H1 (cell line): Measurements from ENCODE around the gene LYPD6. TPM values are rescaled to one million over a fixed set of nuclear protein-coding genes. Genes with fewer than 3 reads are reported as not detected.

Experiments
- CTCF ChIA-PET: fragments of 300-600 bp; sonication (Branson Sonifier 250); formaldehyde crosslinking; loops from one replicate; lab custom pipeline; 2021; ENCODE audit not compliant: partially characterized antibody; lab: Charles Lee
- POLR2A ChIA-PET: fragments of 300-600 bp; sonication (Branson Sonifier 250); formaldehyde crosslinking; loops from one replicate; lab custom pipeline; 2021; ENCODE audit warnings: inconsistent platforms; ENCODE audit not compliant: partially characterized antibody; lab: Charles Lee
- DNase-seq, 2 experiments: peaks; one replicate each; pipeline versions ENCODE4 v3.0.0 to v3.0.0-alpha.2; 2010 to 2022; ENCODE audit warnings: low spot score in 2 of 2, low read depth in 1 of 2, mixed read lengths in 1 of 2
- FAIRE-seq: peaks from 2 replicates; lab custom pipeline; 2011; peaks lifted over from hg19 to GRCh38; lab: Jason Lieb, UNC
- H2AFZ ChIP-seq: 2 replicates; pipeline ENCODE4 v1.8.1; 2012; ENCODE audit warnings: low read length, inconsistent platforms
- H2AK5ac ChIP-seq: 2 replicates; pipeline ENCODE4 v1.6.1; 2013; ENCODE audit warnings: low read depth, low read length
- H2BK120ac ChIP-seq: replicated peaks from 2 replicates; pipeline ENCODE3; 2013; ENCODE audit warnings: low read depth, low read length, inconsistent platforms
- H2BK12ac ChIP-seq: 2 replicates; pipeline ENCODE4 v1.6.1; 2013; ENCODE audit warnings: low read depth, low read length
- H2BK15ac ChIP-seq: 2 replicates; pipeline ENCODE4 v1.6.1; 2013; ENCODE audit warnings: low read length
- H2BK20ac ChIP-seq: 2 replicates; pipeline ENCODE4 v1.6.1; 2013; ENCODE audit warnings: low read length
- H2BK5ac ChIP-seq: 2 replicates; pipeline ENCODE4 v1.6.1; 2013; ENCODE audit warnings: low read depth, low read length
- H3K14ac ChIP-seq: 2 replicates; pipeline ENCODE4 v1.6.1; 2013; ENCODE audit warnings: inconsistent platforms; ENCODE audit not compliant: insufficient read length
- H3K18ac ChIP-seq: 2 replicates; pipeline ENCODE4 v1.6.1; 2013; ENCODE audit warnings: low read length; ENCODE audit errors: extremely low read depth
- H3K23ac ChIP-seq: 2 replicates; pipeline ENCODE4 v1.6.1; 2013; ENCODE audit warnings: inconsistent platforms; ENCODE audit not compliant: insufficient read length
- H3K23me2 ChIP-seq: 2 replicates; pipeline ENCODE4 v1.6.1; 2013; ENCODE audit warnings: low read depth, low read length
- H3K27ac ChIP-seq: 2 replicates; pipeline ENCODE4 v1.6.1; 2011; ENCODE audit warnings: low read depth, low read length, inconsistent platforms
- H3K27me3 ChIP-seq, 4 experiments: replicated peaks in 1 of 4; 1 replicate in 1 of 4; 2 replicates in 3 of 4; pipeline versions ENCODE4 v1.6.1 to v1.8.1; 2011 to 2013; ENCODE audit warnings: low read length in 3 of 4, mild to moderate bottlenecking in 3 of 4, inconsistent platforms in 2 of 4, mixed read lengths in 2 of 4, moderate library complexity in 1 of 4; ENCODE audit not compliant: control insufficient read depth in 3 of 4, insufficient read depth in 3 of 4; ENCODE audit errors: extremely low read depth in 1 of 4
- H3K36me3 ChIP-seq, 4 experiments: 2 replicates each; pipeline versions ENCODE4 v1.6.1 to v1.8.1; 2011 to 2013; ENCODE audit warnings: mild to moderate bottlenecking in 4 of 4, low read length in 3 of 4, moderate library complexity in 2 of 4, control low read depth in 1 of 4, inconsistent platforms in 1 of 4; ENCODE audit not compliant: insufficient read depth in 4 of 4, control insufficient read depth in 2 of 4
- H3K4ac ChIP-seq: replicated peaks from 2 replicates; pipeline ENCODE3; 2013; ENCODE audit warnings: low read length, low read depth, mixed read lengths, inconsistent platforms; ENCODE audit not compliant: insufficient read length
- H3K4me1 ChIP-seq, 4 experiments: replicated peaks in 1 of 4; 1 replicate in 1 of 4; 2 replicates in 3 of 4; pipeline versions ENCODE4 v1.6.1 to v1.8.1; 2011 to 2013; ENCODE audit warnings: low read length in 3 of 4, inconsistent platforms in 2 of 4, mixed read lengths in 1 of 4; ENCODE audit not compliant: insufficient read depth in 4 of 4, control insufficient read depth in 3 of 4
- H3K4me2 ChIP-seq, 2 experiments: 2 replicates each; pipeline versions ENCODE4 v1.6.1 to v1.8.1; 2011 to 2013; ENCODE audit warnings: low read depth in 2 of 2, low read length in 2 of 2, control low read depth in 1 of 2, inconsistent platforms in 1 of 2, mild to moderate bottlenecking in 1 of 2; ENCODE audit not compliant: insufficient read depth in 1 of 2
- H3K4me3 ChIP-seq, 4 experiments: fragments of 200-600, 300-600 bp in 1 of 4; sonication (generic), shearing (Covaris generic), sonication (Bioruptor Twin) in 1 of 4; 2 replicates each; pipeline versions ENCODE4 v1.5.1 to v1.8.1; 2011 to 2016; ENCODE audit warnings: low read length in 4 of 4, low read depth in 3 of 4, control low read depth in 2 of 4, inconsistent platforms in 2 of 4, mild to moderate bottlenecking in 2 of 4, mixed read lengths in 1 of 4, moderate library complexity in 1 of 4; ENCODE audit not compliant: insufficient read depth in 2 of 4; ENCODE audit errors: extremely low read depth in 1 of 4
- H3K56ac ChIP-seq: replicated peaks from 2 replicates; pipeline ENCODE3; 2013; ENCODE audit warnings: low read depth, mild to moderate bottlenecking, mixed read lengths, low read length, inconsistent platforms; ENCODE audit not compliant: insufficient read length
- H3K79me1 ChIP-seq: 2 replicates; pipeline ENCODE4 v1.6.1; 2013; ENCODE audit warnings: low read depth, low read length, control low read depth
- H3K79me2 ChIP-seq, 2 experiments: 2 replicates each; pipeline versions ENCODE4 v1.6.1 to v1.8.1; 2012 to 2013; ENCODE audit warnings: low read length in 2 of 2, mild to moderate bottlenecking in 2 of 2, inconsistent platforms in 1 of 2; ENCODE audit not compliant: insufficient read depth in 2 of 2, control insufficient read depth in 1 of 2
- H3K9ac ChIP-seq, 4 experiments: replicated peaks in 1 of 4; 1 replicate in 1 of 4; 2 replicates in 3 of 4; pipeline versions ENCODE4 v1.6.1 to v1.8.1; 2011 to 2013; ENCODE audit warnings: low read depth in 3 of 4, low read length in 3 of 4, control low read depth in 2 of 4, mild to moderate bottlenecking in 2 of 4, moderate library complexity in 2 of 4, inconsistent platforms in 1 of 4; ENCODE audit errors: extremely low read depth in 1 of 4
- H3K9me3 ChIP-seq, 2 experiments: 2 replicates each; pipeline versions ENCODE4 v1.6.1 to v1.8.1; 2012 to 2013; ENCODE audit warnings: mild to moderate bottlenecking in 2 of 2, moderate library complexity in 2 of 2, control low read depth in 1 of 2, inconsistent platforms in 1 of 2, low read depth in 1 of 2, low read length in 1 of 2, mixed read lengths in 1 of 2; ENCODE audit not compliant: insufficient read depth in 2 of 2
- H4K20me1 ChIP-seq, 2 experiments: replicated peaks in 1 of 2; 2 replicates each; pipeline versions ENCODE3 to v1.8.1; 2011 to 2013; ENCODE audit warnings: inconsistent platforms in 2 of 2, low read length in 2 of 2, mild to moderate bottlenecking in 1 of 2; ENCODE audit not compliant: insufficient read depth in 2 of 2, control insufficient read depth in 1 of 2
- H4K5ac ChIP-seq: 2 replicates; pipeline ENCODE4 v1.6.1; 2013; ENCODE audit warnings: low read length, low read depth, mixed read lengths, inconsistent platforms; ENCODE audit not compliant: insufficient read length
- H4K8ac ChIP-seq: 2 replicates; pipeline ENCODE4 v1.8.0; 2013; ENCODE audit warnings: mild to moderate bottlenecking, moderate library complexity, low read length, inconsistent platforms; ENCODE audit not compliant: insufficient read depth; ENCODE audit errors: extremely low read depth
- H4K91ac ChIP-seq: replicated peaks from 2 replicates; pipeline ENCODE3; 2013; ENCODE audit warnings: low read length, mixed read lengths, inconsistent platforms; ENCODE audit not compliant: insufficient read length
- BACH1 ChIP-seq: IDR thresholded peaks from 2 replicates; pipeline ENCODE4 v1.6.1; 2012; ENCODE audit warnings: low read length, improper control_type of control experiment
- BRCA1 ChIP-seq: IDR thresholded peaks from 2 replicates; pipeline ENCODE4 v1.6.1; 2012; ENCODE audit warnings: low read depth, low read length, improper control_type of control experiment
- PHF8 ChIP-seq: fragments of 200-600 bp; sonication (generic); conservative IDR thresholded peaks from 2 replicates; pipeline ENCODE4 v1.7.1; 2012; ENCODE audit warnings: low read depth, mild to moderate bottlenecking, inconsistent platforms, low read length, moderate library complexity
- RAD21 ChIP-seq, 2 experiments: IDR thresholded peaks in 1 of 2; conservative IDR thresholded peaks in 1 of 2; 2 replicates each; pipeline ENCODE4 v1.6.1; 2011; ENCODE audit warnings: low read depth in 2 of 2, low read length in 2 of 2, improper control_type of control experiment in 1 of 2, inconsistent platforms in 1 of 2, mild to moderate bottlenecking in 1 of 2, moderate library complexity in 1 of 2
- SIRT6 ChIP-seq: IDR thresholded peaks from one replicate; pipeline ENCODE4 v1.7.1; 2012; ENCODE audit warnings: low read length, inconsistent platforms
- TAF7 ChIP-seq: optimal IDR thresholded peaks from 2 replicates; pipeline ENCODE3; 2011; ENCODE audit warnings: low read depth, mild to moderate bottlenecking, inconsistent platforms, low read length, moderate library complexity, borderline replicate concordance
- WGBS, 2 experiments: shearing (Covaris generic) in 1 of 2; methylation state at CpG; one replicate each; pipeline versions ENCODE4 v1.1.6 to v1.1.7; 2013 to 2015; ENCODE audit warnings: low lambda C conversion rate in 2 of 2, mixed read lengths in 2 of 2, inconsistent platforms in 1 of 2, low coverage in 1 of 2, missing lambda C conversion rate in 1 of 2; ENCODE audit not compliant: insufficient replicate concordance in 2 of 2, insufficient coverage in 1 of 2, insufficient read length in 1 of 2; ENCODE audit errors: extremely low coverage in 1 of 2, missing lambda C conversion rate in 1 of 2; 5-methylcytosine and 5-hydroxymethylcytosine counted together
- polyA plus RNA-seq, 7 experiments: library from polyadenylated mRNA; depleted of rRNA in 3 of 7; stranded (reverse) in 5 of 7; unstranded in 2 of 7; fragments of >200 nt in 5 of 7; fragments of 200-250 nt in 2 of 7; gene quantifications; 1 replicate in 5 of 7; 2 replicates in 1 of 7; 4 replicates in 1 of 7; pipeline versions ENCODE4 v1.2.1 to v1.2.3, GENCODE V29; 2011 to 2013; ENCODE audit warnings: missing spikeins in 2 of 7, mixed read lengths in 2 of 7
- total RNA-seq: library from RNA; stranded (reverse); fragmentation: NEBNext Ultra II Directional; extraction: Animal tissue kit (Norgen Biotek cat#: 25700); gene quantifications from 2 replicates; pipeline ENCODE4 v1.2.1, GENCODE V29; 2021

LYPD6 gene
- total and polyA plus RNA-seq, 2 of the 8 experiments (the other 6 are each of a cell fraction or from before 2014, with no cell fraction given), result 5.6 to 8.9 TPM

DNA sequence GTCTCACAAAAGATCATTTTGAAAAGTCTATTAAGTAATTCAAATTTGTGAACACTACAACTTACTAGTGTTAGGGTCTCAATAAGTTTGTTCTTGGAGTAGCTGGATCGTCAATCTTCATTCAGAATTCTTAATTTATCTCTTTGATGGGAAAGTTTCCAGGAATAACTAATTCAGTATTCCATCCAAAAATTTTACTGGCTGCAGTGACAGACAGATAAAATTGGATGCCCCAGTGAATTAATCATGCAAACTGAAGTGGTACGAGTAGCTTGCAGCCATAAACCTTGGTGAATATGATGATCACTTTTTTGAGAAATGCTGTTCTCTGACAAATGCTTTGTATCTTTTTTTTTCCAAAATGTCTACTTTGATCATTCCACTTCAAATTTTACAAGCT lies 112.8 kb downstream of the LYPD6 start:
- WGBS, 2 experiments, result 97% methylated on average over 2 of the region's 2 CpGs; no CpG with 5 or more reads in 1 of the 2 experiments
- DNase-seq, result no peak

More for the DNA sequence above, 112.8 kb downstream of the LYPD6 start:
- no peak overlapping the region for H3K27ac ChIP-seq
- H4K91ac ChIP-seq, result no peak overlapping the region
- POLR2A ChIA-PET, result no interaction called here
- TF ChIP-seq BRCA1, result no peak
- no peak for TF ChIP-seq TAF7
- TF ChIP-seq RAD21 (IDR thresholded peaks at IDR 0.05 in 1 of 2, conservative IDR thresholded peaks at IDR 0.05 in 1 of 2; ENCODE audit: low read depth in 2 of 2, low read length in 2 of 2), result no peak
- no peak for TF ChIP-seq BACH1
- no peak for TF ChIP-seq SIRT6
- no peak for TF ChIP-seq PHF8
- H4K20me1 ChIP-seq, result no peaks in the 10 kb centered on the region
- CTCF ChIA-PET, result interaction anchor here (0.9 to 1.7 kb wide), 4 partner anchors 13 to 150 kb away, joined by 3 to 5 read pairs (median 4); no protein-coding TSS in a partner anchor
- H3K9me3 ChIP-seq, result no peaks in the 10 kb centered on the region
- H3K4me3 ChIP-seq, result no peak overlapping the region
- H2BK15ac ChIP-seq, result no peak overlapping the region
- H3K14ac ChIP-seq, result no peak overlapping the region
- no peaks in the 10 kb centered on the region for H3K23me2 ChIP-seq
- H3K4ac ChIP-seq, result no peak overlapping the region
- no peaks in the 10 kb centered on the region for H3K27me3 ChIP-seq
- H3K79me1 ChIP-seq, result no peaks in the 10 kb centered on the region
- no peak overlapping the region for H4K8ac ChIP-seq
- H3K23ac ChIP-seq, result no peak overlapping the region
- no peak overlapping the region for H2BK5ac ChIP-seq
- no peaks in the 10 kb centered on the region for H3K36me3 ChIP-seq
- no peak overlapping the region for H2AK5ac ChIP-seq
- H3K4me1 ChIP-seq, result no peaks in the 10 kb centered on the region
- H3K56ac ChIP-seq, result no peak overlapping the region
- no peak overlapping the region for H3K4me2 ChIP-seq
- no peak overlapping the region for H3K18ac ChIP-seq
- H2BK20ac ChIP-seq, result no peak overlapping the region
- H4K5ac ChIP-seq, result no peak overlapping the region
- no peak for FAIRE-seq
- H3K9ac ChIP-seq, result no peak overlapping the region
- H3K79me2 ChIP-seq, result no peaks in the 10 kb centered on the region
- H2BK120ac ChIP-seq, result no peak overlapping the region
- H2BK12ac ChIP-seq, result no peak overlapping the region
- no peak overlapping the region for H2AFZ ChIP-seq
